Measurements from ENCODE around the gene KPNB1. TPM values are rescaled to one million over a fixed set of nuclear protein-coding genes. Genes with fewer than 3 reads are reported as not detected.
A peak's percentile ranks its signal among the peaks of the same experiment; 100 is the strongest.

Gene KPNB1
- total RNA-seq, 1 experiment from 2014 or later: 967 TPM

DNA sequence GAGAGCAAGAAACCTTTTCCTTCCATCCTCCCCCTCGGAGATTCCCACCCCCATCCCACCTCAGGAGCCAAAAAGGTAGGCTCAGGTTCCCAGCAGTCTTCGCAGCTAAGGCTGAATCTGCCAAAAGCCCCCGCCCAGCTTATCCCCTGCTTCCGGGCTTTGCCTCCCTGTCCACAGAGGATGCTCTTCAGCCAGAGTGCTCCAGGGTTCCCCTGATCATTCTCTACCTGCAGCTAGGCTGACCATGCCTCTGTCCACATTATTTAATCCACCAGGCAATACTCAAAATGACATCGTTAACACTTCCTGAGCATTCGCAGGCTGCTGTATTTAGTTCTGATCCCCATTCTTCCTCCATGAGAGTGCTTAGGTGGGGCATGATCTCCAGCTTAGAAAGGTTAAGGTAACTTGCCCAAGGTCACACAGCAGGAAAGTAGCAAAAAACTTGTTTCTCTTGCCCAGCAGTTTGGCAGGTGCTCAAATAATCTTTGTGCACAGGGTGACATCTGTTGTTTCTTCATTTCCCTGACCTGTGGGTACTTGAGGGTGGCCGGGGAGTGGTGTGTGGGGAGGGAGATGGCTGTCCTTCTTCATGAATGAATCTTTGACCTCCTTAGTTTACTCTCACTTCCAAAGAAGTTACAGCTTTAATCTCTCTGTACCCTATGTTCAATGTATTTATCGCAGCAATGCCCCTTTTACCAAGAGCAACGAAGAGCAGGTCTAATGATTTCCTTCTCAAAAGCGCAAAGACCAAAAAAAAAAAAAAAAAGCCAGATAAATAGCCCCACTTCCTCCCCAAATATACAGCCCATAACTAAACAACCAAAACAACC lies 43.4 kb downstream of the KPNB1 start:
- peak overlapping the region; percentile 88 for H3K4me3 ChIP-seq (ENCODE audit: low read depth, low read length)
- TF ChIP-seq, protein P1, sequence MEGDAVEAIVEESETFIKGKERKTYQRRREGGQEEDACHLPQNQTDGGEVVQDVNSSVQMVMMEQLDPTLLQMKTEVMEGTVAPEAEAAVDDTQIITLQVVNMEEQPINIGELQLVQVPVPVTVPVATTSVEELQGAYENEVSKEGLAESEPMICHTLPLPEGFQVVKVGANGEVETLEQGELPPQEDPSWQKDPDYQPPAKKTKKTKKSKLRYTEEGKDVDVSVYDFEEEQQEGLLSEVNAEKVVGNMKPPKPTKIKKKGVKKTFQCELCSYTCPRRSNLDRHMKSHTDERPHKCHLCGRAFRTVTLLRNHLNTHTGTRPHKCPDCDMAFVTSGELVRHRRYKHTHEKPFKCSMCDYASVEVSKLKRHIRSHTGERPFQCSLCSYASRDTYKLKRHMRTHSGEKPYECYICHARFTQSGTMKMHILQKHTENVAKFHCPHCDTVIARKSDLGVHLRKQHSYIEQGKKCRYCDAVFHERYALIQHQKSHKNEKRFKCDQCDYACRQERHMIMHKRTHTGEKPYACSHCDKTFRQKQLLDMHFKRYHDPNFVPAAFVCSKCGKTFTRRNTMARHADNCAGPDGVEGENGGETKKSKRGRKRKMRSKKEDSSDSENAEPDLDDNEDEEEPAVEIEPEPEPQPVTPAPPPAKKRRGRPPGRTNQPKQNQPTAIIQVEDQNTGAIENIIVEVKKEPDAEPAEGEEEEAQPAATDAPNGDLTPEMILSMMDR (IDR thresholded peaks at IDR 0.05; ENCODE audit: insufficient read depth in 1 of 2, low read depth in 1 of 2, low read length in 1 of 2, severe bottlenecking in 1 of 2, unreplicated experiment in 1 of 2): no peak
- intact Hi-C loops (cut with micrococcal nuclease; ENCODE audit: unreplicated experiment): no loop called here
- H3K4me1 Mint-ChIP-seq (ENCODE audit: low read depth, unreplicated experiment): peaks cover 16% of the 10 kb centered on the region
- no peaks in the 10 kb centered on the region for H3K9me3 ChIP-seq
- peak overlapping the region; percentile 72 for H3K27ac Mint-ChIP-seq (ENCODE audit: unreplicated experiment)
- peak overlapping the region; percentile 82 for H3K4me3 Mint-ChIP-seq (ENCODE audit: unreplicated experiment)
- POLR2A ChIA-PET: interaction anchor here (0.7 to 1.9 kb wide), 2 partner anchors 12 to 44 kb away, joined by 4 to 15 read pairs; partner anchors contain the start of gene KPNB1
- no peaks in the 10 kb centered on the region for H3K9me3 Mint-ChIP-seq (ENCODE audit: unreplicated experiment)
- peaks cover 16% of the 10 kb centered on the region for H3K4me1 ChIP-seq
- TSS peak; percentile 95 for BruUV-seq (replicated peaks)
- H3K27me3 Mint-ChIP-seq (ENCODE audit: insufficient read depth, unreplicated experiment): no peaks in the 10 kb centered on the region
- peaks cover 37% of the 10 kb centered on the region for H3K36me3 Mint-ChIP-seq (ENCODE audit: insufficient read depth, unreplicated experiment)
- no peaks in the 10 kb centered on the region for H3K27me3 ChIP-seq (replicated peaks; ENCODE audit: control insufficient read depth, insufficient read depth, low read length)
- CTCF ChIA-PET: interaction anchor here (0.5 to 1.5 kb wide), 9 partner anchors 21 to 108 kb away, joined by 3 to 5 read pairs (median 4); partner anchors contain the start of gene TBX21
- DNase-seq: peak in 1 of 2 experiments; percentile 46
- no peaks in the 10 kb centered on the region; the same call in 1 of the 2 replicates for H3K36me3 ChIP-seq (ENCODE audit: control insufficient read depth, insufficient read depth, low read length)

GRCh38 chr17:47693731-47694580 lies 44.2 kb downstream of the KPNB1 start, which contains the start of gene TBKBP1:
Gene TBKBP1, plus strand, starts transcription at chr17:47694161. Its CDS starts 1,952 bp downstream, at chr17:47696113.
- ChIA-PET CTCF (interaction anchor here (0.6 to 1.5 kb wide), 5 partner anchors 27 to 105 kb away, joined by 3 to 5 read pairs (median 3); partner anchors contain the start of gene TBX21), POLR2A (interaction anchor here (0.7 to 1.9 kb wide), 2 partner anchors 13 to 45 kb away, joined by 4 to 15 read pairs; partner anchors contain the start of gene KPNB1)
- H3K4me3 ChIP-seq (ENCODE audit: low read depth, low read length): peak within 1 kb of the TSS; percentile 88
- no peaks in the 10 kb centered on the region for H3K27me3 ChIP-seq (replicated peaks; ENCODE audit: control insufficient read depth, insufficient read depth, low read length)
- Mint-ChIP-seq H3K27me3 (ENCODE audit: insufficient read depth, unreplicated experiment) (no peaks in the 10 kb centered on the region), H3K4me3 (ENCODE audit: unreplicated experiment) (peak within 1 kb of the TSS; percentile 82), H3K36me3 (ENCODE audit: insufficient read depth, unreplicated experiment) (peaks cover 29% of the 10 kb centered on the region), H3K27ac (ENCODE audit: unreplicated experiment) (peak within 1 kb of the TSS; percentile 72), H3K4me1 (ENCODE audit: low read depth, unreplicated experiment) (peaks cover 22% of the 10 kb centered on the region), H3K9me3 (ENCODE audit: unreplicated experiment) (no peaks in the 10 kb centered on the region)
- TF ChIP-seq, protein P1 (IDR thresholded peaks at IDR 0.05; ENCODE audit: insufficient read depth in 1 of 2, low read depth in 1 of 2, low read length in 1 of 2, severe bottlenecking in 1 of 2, unreplicated experiment in 1 of 2): no peak
- H3K9me3 ChIP-seq: no peaks in the 10 kb centered on the region
- DNase-seq: peak; percentile 85 to 94
- intact Hi-C loops (cut with micrococcal nuclease; ENCODE audit: unreplicated experiment): loop anchor here (1.0 kb wide), 1 partner anchor 108 kb away; no protein-coding TSS in a partner anchor
- no peaks in the 10 kb centered on the region; the same call in 1 of the 2 replicates for H3K36me3 ChIP-seq (ENCODE audit: control insufficient read depth, insufficient read depth, low read length)
- H3K4me1 ChIP-seq: peaks cover 16% of the 10 kb centered on the region
- no TSS peak for BruUV-seq (replicated peaks)
